HG03039 (cell line): ENCODE measurements around the gene ADIPOQ.
"Not testable (repeated sequence)": the region's sequence is repeated elsewhere in the genome, so short reads cannot be mapped to it uniquely, and the experiment has no call there.

Experiments used
- ATAC-seq: cut with Tn5 transposase; IDR thresholded peaks from one replicate; pipeline ENCODE4 v1.9.1; 2021; ENCODE audit warnings: mild to moderate bottlenecking, moderate library complexity; ENCODE audit not compliant: unreplicated experiment

The ADIPOQ gene

GRCh38 chr3:186901135-186901734 lies 58.7 kb downstream of the ADIPOQ start:
- ATAC-seq, result no peak

GRCh38 chr3:186902154-186902553 lies 59.6 kb downstream of the ADIPOQ start:
- ATAC-seq, result no peak

GRCh38 chr3:186902713-186903112 lies 60.2 kb downstream of the ADIPOQ start:
- no peak for ATAC-seq

- not testable (repeated sequence) for ATAC-seq
Measured at GRCh38 chr3:186903676-186904075, 61.2 kb downstream of the ADIPOQ start.

GRCh38 chr3:186907075-186907474 lies 64.6 kb downstream of the ADIPOQ start:
- ATAC-seq, result not testable (repeated sequence)
